Mucosa of rectum (tissue), 2 donors: ENCODE results near the gene RFX3.

ENCODE experiments used
- H3K27ac ChIP-seq, 2 donors: one replicate each; pipeline ENCODE4 v1.7.0; 2013; ENCODE audit warnings: inconsistent platforms in 2 of 2, low read depth in 2 of 2, low read length in 2 of 2
- H3K27me3 ChIP-seq, 2 donors: one replicate each; pipeline ENCODE4 v1.7.0; 2013; ENCODE audit warnings: low read length in 2 of 2; ENCODE audit not compliant: control insufficient read depth in 2 of 2, insufficient read depth in 2 of 2
- H3K36me3 ChIP-seq, 2 donors: one replicate each; pipeline ENCODE4 v1.7.0; 2013; ENCODE audit warnings: low read length in 2 of 2; ENCODE audit not compliant: control insufficient read depth in 2 of 2, insufficient read depth in 2 of 2
- H3K4me1 ChIP-seq, 2 donors: one replicate each; pipeline ENCODE4 v1.7.0; 2013; ENCODE audit warnings: low read length in 2 of 2, mild to moderate bottlenecking in 1 of 2; ENCODE audit not compliant: control insufficient read depth in 2 of 2, insufficient read depth in 2 of 2
- H3K4me3 ChIP-seq, 2 donors: one replicate each; pipeline ENCODE4 v1.7.0; 2013; ENCODE audit warnings: low read length in 2 of 2
- H3K9ac ChIP-seq, 2 donors: one replicate each; pipeline ENCODE4 v1.7.0; 2013; ENCODE audit warnings: low read length in 2 of 2, low read depth in 1 of 2, mild to moderate bottlenecking in 1 of 2
- H3K9me3 ChIP-seq, 2 donors: one replicate each; pipeline ENCODE4 v1.7.0; 2013; ENCODE audit warnings: low read length in 2 of 2; ENCODE audit not compliant: control insufficient read depth in 2 of 2
- donor health status: healthy.
- donor health status: Normal muscosa, but diverticular disease.

RFX3 gene

DNA sequence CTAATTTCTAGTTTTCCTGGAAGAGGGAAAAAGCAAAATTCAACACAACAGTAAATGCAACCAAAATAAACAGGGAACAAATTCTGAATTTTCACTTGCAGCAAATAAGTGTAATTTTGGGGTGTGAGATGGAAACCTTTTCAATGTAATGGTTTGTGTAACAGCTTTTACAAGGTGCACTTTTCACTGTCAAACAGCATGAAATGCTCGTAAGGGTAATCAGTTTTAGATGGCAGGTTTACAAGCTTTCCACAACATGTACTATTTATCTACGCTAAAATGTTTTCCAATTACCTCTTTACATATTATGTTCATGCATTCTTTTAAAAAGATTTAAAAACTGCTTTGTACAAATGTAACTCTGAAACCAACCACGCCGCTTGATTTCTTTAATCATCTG is 115.3 kb downstream of the RFX3 start:
- no peak overlapping the region for H3K4me3 ChIP-seq
- no peaks in the 10 kb centered on the region for H3K36me3 ChIP-seq
- H3K27me3 ChIP-seq: no peaks in the 10 kb centered on the region
- H3K9ac ChIP-seq: no peak overlapping the region
- H3K4me1 ChIP-seq: no peaks in the 10 kb centered on the region
- no peak overlapping the region for H3K27ac ChIP-seq
- no peaks in the 10 kb centered on the region for H3K9me3 ChIP-seq

DNA sequence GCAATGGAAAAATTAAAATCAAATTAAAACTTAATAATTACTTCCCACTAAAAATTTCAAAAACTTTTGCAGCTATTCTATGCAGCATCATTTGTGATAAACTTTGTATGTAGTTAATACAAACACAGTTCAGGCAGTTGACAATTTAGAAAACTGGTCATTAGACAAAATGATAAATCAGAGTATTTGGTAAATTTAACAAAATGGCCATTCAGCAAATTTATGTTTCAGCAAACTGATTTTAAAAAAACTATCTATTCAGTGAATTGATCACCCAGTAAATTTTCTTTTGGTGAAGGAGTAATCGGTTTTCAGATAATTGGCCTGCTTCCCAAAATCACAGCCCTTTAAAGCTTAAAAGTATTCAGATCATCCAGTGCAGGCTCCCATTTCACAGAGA is 116.3 kb downstream of the RFX3 start:
- no peaks in the 10 kb centered on the region for H3K36me3 ChIP-seq
- no peaks in the 10 kb centered on the region for H3K9me3 ChIP-seq
- no peaks in the 10 kb centered on the region for H3K4me1 ChIP-seq
- no peak overlapping the region for H3K9ac ChIP-seq
- no peak overlapping the region for H3K27ac ChIP-seq
- H3K4me3 ChIP-seq: no peak overlapping the region
- H3K27me3 ChIP-seq: no peaks in the 10 kb centered on the region

DNA sequence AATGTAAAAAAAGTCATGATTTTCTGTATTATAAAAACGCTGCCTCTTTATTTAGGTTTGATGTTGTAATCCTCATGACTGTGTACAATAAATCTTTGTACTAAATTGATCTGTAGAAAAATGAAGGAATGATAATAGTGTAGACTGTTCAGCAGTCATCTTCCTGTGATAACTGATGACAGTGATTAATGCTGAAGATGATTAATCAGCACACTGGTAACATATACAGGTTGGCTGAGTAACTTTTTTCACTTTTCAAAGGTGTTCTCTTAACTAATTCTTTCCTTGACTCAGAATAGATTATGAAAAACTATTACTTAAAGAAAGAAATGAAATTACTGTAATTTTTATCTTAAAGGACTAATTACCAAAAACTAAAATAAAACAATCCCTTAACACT is 122.5 kb downstream of the RFX3 start:
- Histone ChIP-seq H3K4me3 (no peak overlapping the region), H3K27me3 (no peaks in the 10 kb centered on the region), H3K27ac (no peak overlapping the region), H3K9me3 (no peaks in the 10 kb centered on the region), H3K36me3 (no peaks in the 10 kb centered on the region), H3K4me1 (no peaks in the 10 kb centered on the region), H3K9ac (no peak overlapping the region)

DNA sequence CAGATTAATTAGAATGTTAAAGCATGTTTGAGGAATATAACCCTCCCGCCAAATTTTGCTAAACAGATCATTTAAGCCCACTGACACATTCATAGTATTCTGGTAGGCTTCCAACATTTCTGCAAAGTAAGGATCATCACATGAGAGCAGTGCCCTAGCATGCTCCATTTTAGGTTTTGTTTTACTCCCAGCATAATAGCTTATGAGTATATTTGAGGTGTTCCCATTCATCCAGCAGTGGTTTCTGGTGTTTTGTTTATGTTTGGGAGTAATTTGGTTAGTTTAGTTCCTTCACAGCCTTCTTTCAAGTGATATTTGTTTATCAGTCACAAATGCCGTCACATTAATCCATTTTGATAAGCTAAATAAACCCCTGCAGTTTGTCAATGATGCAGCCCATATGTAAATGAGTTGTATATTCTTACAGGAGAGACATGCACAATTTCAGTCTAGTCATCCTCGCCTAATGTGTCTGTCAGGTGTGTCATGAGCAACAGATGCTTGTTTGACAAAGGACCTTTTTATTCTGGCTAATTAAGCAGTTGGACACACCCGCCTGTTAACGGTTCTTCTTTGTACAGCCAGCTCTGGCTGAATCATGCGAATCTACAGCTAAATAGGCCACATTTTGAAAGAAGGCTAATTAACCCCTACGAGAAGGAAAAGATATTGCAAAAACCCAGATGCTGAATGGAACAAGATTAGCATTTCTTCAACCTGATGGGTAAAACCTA is 124.4 kb downstream of the RFX3 start:
- Histone ChIP-seq H3K9ac (no peak overlapping the region), H3K36me3 (no peaks in the 10 kb centered on the region), H3K4me3 (no peak overlapping the region), H3K27me3 (no peaks in the 10 kb centered on the region), H3K9me3 (no peaks in the 10 kb centered on the region), H3K27ac (no peak overlapping the region), H3K4me1 (no peaks in the 10 kb centered on the region)

DNA sequence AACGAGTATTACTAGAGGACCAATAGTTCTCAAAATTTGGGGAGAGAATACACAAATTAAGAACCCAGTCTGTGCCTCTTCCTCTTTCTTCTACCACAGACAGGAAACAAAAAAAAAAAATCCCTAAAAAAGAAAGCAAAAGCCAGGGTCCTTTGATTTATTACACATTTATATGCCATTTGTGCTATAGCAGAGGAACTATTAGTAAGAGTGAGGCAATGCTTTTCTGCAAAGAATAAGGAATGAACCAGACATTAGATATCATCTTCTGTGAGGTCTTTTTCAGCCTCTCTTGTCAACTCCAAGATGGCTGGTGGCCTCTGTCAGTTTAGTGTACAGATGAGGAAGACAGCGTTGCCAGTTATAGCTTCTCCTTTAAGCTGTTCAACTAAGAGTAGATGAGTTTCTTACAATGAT is 127.6 kb downstream of the RFX3 start:
- H3K4me3 ChIP-seq: peak overlapping the region in 1 of 2 donors; percentile 3
- no peaks in the 10 kb centered on the region for H3K4me1 ChIP-seq
- H3K27me3 ChIP-seq: no peaks in the 10 kb centered on the region
- no peaks in the 10 kb centered on the region for H3K9me3 ChIP-seq
- no peak overlapping the region for H3K9ac ChIP-seq
- H3K36me3 ChIP-seq: peaks cover 0 to 3% of the 10 kb centered on the region in 2 donors
- no peak overlapping the region for H3K27ac ChIP-seq

DNA sequence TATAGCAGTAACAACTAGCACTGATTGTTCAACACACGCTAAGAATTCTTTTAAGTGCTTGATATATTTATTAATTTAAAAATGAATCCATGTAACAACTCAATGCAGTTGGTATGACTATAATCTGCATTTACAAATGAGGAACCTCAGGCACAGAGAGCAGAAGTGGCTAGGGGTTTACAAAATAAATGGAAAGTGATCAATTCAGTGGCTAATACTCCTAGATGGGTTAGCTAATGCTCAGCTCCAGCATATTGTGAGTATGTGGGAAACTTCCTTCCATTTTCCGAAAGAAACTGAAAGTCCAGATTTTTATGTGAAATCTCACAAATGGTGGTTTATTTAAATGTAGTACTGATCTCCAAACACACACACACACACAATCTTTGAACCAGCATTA is 128.0 kb downstream of the RFX3 start:
- Histone ChIP-seq H3K9ac (no peak overlapping the region), H3K4me1 (no peaks in the 10 kb centered on the region), H3K36me3 (peaks cover 0 to 3% of the 10 kb centered on the region in 2 donors), H3K27me3 (no peaks in the 10 kb centered on the region), H3K27ac (no peak overlapping the region), H3K9me3 (no peaks in the 10 kb centered on the region), H3K4me3 (peak overlapping the region in 1 of 2 donors; percentile 3)

DNA sequence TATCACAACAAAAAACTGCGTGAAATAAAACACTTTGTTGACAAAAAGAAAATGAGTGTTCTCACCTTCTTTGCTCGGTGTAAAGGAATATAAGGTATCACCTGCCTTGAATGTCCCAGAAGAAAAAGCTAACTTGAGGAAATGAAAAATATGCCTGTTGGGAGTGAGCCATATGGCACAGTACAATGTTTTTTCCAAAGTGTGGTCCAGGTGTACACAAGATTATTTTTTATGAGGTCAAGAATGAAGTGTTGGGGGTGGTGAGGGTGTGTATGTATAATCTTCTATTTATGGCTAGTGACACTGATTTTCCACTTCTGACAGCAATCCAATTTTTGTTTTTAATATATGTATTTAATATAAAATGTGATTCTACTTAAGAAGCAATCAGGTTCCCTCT is 134.4 kb downstream of the RFX3 start:
- Histone ChIP-seq H3K4me1 (no peaks in the 10 kb centered on the region), H3K4me3 (no peak overlapping the region), H3K36me3 (peaks cover 0 to 3% of the 10 kb centered on the region in 2 donors), H3K9ac (no peak overlapping the region), H3K27ac (no peak overlapping the region), H3K27me3 (no peaks in the 10 kb centered on the region), H3K9me3 (no peaks in the 10 kb centered on the region)

DNA sequence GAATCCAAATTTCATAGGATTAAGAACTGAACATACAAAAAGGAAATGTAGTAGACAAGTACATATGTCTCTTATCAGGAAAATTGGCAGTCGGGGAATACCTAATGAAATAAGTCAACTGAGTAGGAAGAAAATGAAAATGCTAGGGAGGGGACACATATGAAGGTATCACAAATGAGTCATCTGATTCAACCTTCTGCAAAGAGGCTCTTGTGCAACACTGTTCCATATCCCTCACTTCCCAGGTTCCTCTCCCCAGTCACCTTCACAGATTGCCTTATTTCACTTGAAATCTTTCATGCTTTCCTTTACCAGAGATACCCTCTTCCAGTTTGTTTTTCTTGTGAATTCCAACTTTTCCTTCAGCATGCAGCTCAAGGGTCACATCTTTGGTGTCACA is 139.0 kb downstream of the RFX3 start:
- Histone ChIP-seq H3K9ac (no peak overlapping the region), H3K4me3 (no peak overlapping the region), H3K36me3 (no peaks in the 10 kb centered on the region), H3K4me1 (no peaks in the 10 kb centered on the region), H3K9me3 (no peaks in the 10 kb centered on the region), H3K27me3 (no peaks in the 10 kb centered on the region), H3K27ac (no peak overlapping the region)

DNA sequence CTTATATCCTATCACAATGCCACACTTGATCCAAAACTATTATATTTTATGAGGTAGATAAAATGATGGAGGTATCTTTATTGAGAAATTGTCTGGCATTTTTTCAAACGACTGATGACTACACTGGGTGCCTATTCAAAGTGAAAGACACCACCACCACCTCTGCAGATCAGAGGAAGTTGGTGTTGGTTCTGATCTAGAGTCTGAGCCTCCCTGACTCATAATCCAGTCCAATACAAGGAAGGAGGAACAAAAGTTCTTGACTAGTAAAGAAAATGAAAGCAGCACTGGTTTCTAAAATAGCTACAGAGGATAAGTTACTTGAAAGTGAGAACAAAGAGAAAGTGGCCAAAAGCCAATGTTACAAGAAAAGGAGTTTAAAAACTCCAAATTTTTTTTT is 139.9 kb downstream of the RFX3 start:
- Histone ChIP-seq H3K9ac (no peak overlapping the region), H3K9me3 (no peaks in the 10 kb centered on the region), H3K27ac (no peak overlapping the region), H3K27me3 (no peaks in the 10 kb centered on the region), H3K4me1 (no peaks in the 10 kb centered on the region), H3K4me3 (no peak overlapping the region), H3K36me3 (no peaks in the 10 kb centered on the region)

DNA sequence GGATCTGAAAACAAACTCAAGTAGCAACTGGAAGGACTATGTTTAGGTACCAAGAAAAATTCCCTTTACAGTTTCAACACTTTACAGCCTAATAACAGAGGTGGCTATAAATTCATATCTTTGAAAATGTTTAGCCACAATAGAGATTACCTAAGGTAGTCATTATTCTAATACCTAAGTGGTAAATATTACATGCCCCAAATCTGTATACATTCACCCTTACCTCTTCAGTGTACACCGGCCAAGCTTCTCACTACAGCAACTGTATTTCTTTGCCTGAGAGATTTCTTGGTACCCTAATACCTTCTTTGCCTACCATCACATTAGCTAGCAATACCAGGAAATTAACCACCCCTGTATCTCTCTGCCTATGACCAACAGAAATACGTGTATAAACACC is 154.0 kb downstream of the RFX3 start:
- Histone ChIP-seq H3K27me3 (no peaks in the 10 kb centered on the region), H3K4me3 (no peak overlapping the region), H3K9ac (no peak overlapping the region), H3K4me1 (no peaks in the 10 kb centered on the region), H3K9me3 (no peaks in the 10 kb centered on the region), H3K27ac (no peak overlapping the region), H3K36me3 (no peaks in the 10 kb centered on the region)

DNA sequence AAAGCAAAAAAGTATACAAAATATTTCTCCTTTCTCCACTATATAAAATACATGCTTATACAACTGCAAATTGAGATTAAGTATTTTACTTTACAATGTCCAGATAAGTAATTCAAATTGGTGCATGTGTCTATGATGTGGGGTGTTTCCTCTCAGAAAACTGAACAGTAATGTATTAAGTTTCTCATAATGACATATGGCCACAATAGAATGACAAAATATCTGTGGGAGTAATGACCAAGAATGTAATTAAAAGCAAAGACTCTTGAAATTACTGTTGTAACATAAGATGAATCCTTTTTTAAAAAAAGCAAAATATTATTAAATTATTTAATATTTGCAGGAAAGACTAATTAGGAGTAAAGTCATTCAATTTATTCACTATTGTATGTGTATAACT is 155.1 kb downstream of the RFX3 start:
- no peak overlapping the region for H3K4me3 ChIP-seq
- H3K9ac ChIP-seq: no peak overlapping the region
- H3K4me1 ChIP-seq: no peaks in the 10 kb centered on the region
- no peaks in the 10 kb centered on the region for H3K27me3 ChIP-seq
- no peaks in the 10 kb centered on the region for H3K9me3 ChIP-seq
- H3K27ac ChIP-seq: no peak overlapping the region
- no peaks in the 10 kb centered on the region for H3K36me3 ChIP-seq
